Measurements from ENCODE around the gene MAPK14.

Gene MAPK14

DNA sequence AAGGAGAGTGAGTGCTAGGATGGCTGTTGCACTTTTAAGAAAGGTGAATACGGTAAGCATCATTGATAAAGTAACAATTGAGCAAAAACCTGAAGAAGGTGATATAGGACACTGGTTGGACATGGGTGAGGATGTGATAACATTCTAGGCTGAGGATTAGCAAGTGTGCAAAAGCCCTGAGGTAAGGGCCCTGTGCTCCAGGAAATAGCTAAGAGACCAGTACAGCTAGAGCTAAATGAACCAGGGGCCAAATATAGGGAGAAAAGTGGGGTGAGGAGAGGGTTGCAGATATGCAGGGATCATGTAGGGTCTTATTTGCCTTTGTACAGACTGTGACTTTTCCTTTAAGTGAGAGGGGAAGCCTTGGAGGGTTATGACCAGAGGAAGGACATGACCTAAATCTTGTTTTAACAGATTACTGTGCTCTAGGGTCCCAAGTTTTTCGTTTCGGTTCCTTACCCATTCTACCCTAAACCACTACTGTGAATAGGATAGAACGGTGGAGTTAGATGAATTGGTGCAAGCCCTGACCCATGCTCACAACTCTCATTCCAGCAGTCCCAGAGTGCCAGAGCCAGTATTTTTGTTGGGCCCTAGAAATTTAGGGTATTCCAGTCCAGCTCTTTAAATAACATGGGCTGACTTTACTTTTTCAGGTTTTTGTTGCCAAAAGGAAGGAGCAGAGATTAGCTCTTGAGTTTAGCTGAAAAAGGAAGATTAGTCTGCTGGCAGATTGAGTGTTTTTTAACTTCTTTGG lies 10.7 kb downstream of the MAPK14 start:
- DNase-seq: no peak

DNA sequence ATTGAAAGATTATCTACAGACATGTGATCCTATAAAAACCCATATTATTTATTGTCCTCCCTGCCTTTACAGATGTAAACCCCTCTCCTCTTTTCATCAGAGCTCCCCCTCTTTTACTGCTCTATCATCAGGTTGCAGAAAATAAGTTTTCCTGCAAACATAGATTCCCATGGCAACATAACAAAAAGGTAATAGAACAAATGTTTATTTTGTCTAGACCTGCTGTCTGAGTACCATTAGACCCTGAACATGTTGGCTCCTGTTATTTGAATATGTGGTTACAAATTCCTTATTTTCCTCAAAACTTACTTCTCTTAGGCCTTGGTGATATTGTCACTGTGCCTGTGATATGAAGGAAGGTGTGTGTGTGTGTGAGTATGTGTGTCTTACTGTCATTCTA lies 11.5 kb downstream of the MAPK14 start:
- no peak for DNase-seq

DNA sequence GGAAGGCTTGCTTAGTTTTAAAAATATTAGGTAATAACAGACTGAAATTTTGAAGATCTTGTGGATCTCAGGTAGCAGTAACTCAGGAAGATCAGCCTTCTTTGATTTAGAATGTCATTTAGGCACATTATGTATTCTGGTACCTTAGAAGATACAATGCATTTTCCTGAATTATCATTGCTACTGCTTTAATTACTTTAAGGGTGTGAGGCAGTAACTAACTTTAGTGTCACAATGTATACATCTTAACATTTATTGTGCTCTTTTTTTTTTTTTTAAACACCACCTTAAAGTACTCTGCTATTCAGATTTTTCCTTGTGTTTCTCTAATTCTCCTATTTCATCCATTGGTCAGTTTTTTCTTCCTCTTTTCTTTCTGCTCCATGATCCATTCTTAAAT lies 13.3 kb downstream of the MAPK14 start:
- no peak for DNase-seq

DNA sequence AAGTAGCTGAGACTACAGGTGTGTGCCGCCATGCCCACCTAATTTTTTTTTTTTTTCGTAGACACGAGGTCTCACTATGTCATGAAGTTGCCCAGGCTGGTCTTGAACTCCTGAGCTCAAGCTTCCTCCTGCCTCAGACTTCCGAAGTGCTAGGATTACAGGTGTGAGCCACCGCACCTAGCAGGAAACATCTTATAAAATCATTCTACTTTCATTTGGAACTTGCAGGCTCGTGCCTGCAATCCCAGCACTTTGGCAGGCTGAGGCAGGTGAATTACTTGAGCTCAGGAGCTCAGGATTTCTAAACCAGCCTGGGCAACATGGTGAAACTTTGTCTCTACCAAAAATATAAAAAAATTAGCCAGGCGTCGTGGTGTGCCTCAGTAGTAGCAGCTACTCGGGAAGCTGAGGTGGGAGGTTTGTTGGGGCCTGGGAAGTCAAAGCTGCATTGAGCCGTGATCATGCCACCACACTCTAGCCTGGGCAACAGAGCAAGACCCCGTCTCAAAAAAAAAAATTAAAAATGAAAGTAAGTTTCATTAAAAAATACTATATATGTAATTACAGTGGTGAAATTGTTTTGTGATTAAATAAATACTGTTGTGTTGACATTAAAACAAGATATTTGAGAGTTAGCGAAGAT lies 15.1 kb downstream of the MAPK14 start:
- DNase-seq: no peak

DNA sequence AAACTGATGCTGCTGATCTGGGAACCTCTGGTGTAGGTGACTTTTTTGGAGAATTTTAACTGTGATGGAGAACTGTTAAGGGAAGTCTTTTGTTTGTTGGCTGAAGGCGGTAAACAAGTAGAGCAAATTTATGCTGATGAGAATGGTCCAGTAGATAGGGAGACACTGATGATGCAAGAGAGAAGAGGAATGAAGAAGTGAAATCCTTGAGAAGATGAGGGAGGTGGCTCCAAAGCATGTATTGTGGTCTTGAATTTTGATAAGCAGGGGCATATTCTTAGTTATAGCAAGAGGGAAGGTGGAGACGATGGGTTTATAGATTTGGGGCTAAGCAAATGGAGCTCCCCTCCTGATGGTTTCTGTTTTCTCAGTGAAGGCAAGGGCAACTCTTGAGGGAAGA lies 22.0 kb downstream of the MAPK14 start:
- DNase-seq: no peak

DNA sequence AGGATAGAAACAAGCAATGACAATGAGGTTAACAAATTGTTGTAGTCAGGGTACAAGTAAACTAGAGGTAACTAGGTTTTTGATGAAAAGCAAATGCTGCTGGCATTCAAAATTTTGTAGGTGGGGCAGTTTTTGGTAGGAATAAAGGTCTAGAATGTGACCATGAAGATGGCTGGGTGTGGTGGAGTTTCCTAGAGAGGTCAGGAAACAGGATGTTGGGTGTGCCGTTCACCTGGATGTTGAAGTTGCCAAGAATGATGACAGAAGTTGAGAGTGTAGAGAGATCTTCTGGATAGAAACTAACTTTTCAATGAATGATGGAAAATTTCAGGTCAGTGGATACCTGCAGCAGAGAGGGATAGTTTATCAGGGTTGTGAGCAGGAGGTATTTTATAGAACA lies 22.7 kb downstream of the MAPK14 start:
- no peak for DNase-seq

DNA sequence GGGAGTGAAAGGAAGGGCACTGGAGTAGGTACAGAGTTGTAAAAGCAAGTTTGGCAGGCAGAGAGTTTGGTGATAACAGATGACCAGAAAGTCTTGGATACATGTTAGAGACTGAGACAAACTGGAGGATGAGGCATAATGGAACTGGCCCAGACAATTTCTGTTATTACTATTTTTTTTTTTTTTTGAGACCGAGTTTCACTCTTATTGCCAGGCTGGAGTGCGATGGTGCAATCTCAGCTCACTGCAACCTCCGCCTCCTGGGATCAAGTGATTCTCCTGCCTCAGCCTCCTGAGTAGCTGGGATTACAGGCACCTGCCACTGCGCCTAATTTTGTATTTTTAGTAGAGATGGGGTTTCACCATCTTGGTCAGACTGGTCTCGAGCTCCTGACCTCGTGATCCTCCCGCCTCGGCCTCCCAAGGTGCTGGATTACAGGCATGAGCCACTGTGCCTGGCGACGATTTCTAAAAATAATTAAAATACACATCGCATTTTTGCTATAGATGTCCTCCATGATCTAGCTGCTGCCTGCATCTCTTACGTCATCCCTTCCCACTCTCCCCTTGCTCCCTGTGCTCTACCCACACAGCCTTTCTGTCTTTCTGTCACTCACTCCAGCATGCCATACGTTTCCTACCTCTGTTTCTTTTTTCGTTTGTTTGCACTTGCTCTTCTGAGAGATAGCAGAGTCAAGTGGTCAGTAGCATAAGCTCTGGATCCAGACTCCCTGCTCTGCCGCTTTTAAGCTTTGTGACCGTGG lies 23.5 kb downstream of the MAPK14 start:
- no peak for DNase-seq

DNA sequence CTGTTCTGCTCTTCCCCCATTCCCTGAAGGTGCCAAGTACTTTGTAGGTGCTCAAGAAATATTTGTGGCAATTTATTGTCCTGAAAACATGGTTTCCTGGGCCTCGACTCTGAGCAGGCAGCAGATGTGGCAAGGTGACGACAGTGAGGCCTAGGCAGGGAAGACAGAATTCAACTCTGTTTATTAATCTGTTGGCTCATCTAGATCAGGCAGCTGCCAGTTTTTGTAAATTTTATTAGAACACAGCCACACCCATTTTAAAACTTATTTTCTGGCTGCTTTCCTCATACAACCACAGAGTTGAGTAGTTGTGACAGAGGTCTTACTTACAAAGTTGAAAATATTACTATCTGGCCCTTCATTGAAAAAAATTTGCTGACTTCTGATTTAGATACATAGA lies 24.5 kb downstream of the MAPK14 start:
- no peak for DNase-seq

DNA sequence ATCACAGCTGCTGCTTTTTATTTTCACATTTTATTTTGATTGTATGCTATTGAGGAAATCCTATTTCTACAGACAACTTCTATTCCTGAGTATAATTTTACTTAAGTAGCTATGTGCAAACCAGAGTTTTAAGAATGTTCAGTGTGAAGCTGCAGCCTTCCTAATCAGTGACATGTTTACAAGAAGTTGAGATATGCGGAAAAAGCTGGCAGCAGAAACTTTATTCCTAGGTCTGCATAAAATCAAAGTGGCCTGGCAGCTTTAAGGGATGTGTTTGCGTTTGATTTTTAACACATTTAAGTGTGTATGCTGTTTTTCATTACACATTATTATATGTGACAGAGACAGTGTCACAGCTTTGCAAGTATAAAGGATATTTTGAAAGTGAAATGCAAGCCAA lies 26.3 kb downstream of the MAPK14 start:
- DNase-seq: no peak

DNA sequence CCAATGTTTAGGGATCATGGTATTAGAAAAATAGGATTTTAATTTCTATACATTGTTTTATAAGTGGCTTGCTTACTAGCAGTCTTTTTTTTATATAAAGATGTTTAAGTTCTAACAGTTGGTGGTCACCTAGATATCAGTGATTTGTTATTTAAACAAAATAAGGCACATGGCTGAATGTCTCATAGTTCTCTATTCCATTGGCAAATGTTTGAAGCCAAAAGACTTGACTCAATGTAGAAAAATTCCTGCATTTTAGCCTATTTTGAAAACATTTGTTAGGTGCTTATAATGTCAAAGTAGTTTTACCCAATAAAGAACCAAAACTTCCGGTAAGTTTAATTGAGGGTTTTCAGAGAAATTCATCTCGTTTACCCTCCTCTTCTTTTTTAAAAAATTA lies 26.8 kb downstream of the MAPK14 start:
- DNase-seq: no peak

DNA sequence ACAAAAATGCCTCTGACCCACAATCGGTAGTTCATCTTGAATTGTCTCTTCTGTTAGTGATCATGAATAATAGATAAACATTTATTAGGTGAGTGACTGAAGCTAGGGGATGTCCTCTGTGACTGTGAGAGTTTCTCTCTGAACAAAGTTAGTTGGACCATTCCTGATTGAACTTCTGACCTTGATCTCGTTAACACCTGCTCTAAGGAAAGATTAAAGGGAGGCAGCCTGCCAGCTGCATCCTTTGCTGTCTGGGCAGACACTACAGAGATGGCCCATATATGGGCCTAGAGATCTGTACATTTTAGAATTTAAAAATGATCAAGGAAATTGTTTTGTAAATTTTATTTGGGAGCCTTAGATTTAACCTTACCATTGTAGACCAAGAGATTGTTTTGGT lies 27.3 kb downstream of the MAPK14 start:
- DNase-seq: no peak

DNA sequence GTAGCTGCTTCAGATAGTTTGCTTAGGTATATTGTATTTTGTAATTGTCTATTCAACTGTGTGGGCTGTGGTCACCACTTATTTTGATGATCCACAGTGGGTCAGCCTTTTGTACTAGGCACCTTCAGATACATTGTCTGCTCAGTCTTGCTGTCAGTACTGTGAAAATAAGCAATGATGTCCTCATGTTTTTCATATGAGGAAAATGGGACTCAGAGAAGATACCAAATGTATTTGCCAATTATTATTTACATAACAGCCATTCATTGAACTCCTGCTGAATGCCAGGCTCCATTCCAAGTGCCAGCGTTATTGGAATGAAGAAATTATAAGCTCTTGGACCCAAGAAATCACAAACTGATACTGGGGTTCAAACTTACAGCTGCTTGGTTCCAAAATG lies 28.6 kb downstream of the MAPK14 start:
- no peak for DNase-seq

DNA sequence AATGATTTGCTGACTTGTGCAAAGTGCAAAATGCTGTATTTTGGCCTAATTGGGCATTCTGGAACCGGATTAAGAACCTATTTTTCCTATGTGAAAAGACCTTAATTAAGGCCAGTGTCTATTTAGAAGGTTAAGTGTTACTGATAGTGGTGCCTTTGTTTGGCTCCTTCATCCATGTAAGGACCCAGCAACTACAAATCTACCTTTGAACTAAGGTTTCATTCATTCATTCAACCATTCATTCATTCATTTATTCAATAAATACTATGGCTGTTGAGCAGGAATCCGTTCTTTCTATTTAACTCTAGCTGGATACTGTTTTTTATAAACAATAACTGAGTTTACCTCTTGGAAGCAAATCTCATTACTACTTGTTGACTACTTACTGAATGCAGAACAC lies 33.6 kb downstream of the MAPK14 start:
- no peak for DNase-seq

DNA sequence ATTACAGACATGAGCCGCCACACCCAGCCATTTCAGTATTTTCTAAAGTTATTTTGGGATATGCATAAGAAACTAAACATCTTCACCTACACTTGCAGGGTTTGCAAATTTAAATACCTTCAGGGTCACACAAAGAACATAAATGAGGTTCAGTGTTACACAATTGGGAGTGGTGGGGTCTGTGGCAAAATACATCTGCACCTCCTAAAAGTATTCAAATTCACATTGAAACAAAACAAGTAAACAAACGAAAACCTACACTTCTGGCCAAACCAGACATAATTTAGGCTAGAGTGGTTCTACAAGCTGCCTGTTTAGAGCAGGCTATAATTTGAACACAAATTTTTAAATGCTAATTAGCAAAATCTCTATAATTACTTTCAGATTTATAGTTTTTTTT lies 34.6 kb downstream of the MAPK14 start:
- DNase-seq: no peak

DNA sequence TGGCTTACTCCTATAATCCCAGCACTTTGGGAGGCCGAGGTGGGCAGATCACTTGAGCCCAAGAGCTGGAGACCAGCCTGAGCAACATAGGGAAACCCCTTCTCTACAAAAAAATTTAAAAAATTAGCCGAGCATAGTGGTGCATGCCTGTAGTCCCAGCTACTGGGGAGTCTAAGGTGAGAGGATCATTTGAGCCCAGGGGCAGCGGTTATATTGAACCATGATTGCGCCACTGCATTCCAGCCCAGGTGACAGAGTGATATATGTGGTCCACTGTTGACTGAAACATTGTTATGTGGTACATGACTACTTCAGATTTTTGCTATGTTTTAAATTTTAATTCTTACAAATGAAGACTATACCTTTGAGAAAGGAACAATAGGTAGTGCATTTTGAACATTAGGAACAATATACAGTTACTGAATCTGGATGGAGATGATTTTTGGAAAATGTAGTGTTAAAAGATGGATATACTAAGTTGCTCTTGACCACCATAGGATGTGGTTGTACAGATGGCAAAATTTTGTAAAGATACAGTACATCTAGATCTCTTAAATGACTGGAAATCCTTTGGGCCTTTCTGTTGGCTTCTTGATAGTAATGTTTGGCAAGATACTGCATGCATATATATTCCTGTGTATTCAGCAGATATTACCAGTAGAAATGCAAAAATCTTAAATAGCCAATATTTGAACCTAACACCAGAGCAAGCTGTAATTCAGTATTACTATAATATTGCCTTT lies 35.9 kb downstream of the MAPK14 start:
- no peak for DNase-seq

DNA sequence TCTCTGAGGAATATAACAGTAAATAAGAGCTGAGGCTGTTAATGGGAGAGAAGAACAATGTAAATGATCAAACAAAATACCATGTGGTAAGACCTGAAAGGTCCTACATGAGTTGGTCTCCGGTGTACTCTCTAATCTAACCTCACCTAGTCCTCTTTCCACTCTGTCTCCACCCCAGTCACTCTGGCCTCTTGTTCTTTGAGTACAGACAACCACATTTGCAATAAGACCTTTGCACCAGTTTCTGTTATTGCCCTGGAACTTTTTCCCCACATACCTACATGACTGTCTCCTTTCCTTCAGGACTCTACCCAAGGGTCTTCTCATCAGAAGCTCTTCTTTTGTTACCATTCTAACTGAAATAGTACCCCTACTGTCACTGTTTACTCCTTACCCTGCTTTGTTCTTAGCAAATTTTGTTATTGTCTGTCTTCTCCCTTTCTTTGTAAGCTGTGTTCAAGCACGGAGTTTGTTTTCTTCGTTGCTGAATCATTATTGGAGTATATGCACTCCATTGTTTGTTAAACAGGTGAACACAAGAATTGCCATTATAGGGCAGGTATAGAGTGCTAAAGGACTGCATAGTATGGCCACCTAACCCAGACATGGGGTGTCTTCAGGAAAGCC lies 37.3 kb downstream of the MAPK14 start:
- DNase-seq: no peak

DNA sequence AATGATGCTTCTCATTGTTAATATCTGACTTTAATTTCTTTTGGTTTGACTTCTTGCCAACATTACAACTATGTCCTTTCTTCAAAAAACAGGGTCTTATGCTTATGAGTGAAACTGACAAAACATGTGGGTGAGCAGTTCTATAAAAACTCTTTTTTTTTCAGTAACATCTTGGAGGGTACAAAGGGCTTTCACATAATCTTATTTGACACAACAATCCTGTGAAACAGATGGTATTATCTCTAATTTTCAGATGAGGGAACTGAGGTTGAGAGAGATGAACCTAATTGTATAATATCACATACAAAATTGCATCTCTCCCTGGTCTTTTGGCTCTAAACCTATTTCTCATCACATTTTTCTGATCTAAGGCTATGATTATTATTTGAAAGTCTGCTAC lies 38.3 kb downstream of the MAPK14 start:
- no peak for DNase-seq

DNA sequence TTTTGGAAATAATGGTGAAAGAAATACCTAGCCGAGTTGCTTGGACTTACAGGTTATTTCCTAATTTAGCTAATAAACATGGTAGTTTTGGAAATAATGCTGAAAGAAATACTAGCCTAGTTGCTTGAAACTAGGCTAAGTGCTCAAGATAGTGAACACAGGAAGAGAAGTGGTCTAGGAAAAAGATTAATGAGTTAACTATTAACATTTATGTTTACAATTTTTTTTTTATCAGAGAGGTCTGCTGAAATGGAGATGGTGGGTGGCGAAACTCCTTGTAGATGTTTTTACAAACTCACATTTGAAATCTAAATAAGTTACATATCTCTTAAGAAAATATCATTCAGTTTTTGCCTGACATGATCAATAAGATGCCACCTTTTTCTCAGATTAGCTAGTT lies 39.2 kb downstream of the MAPK14 start:
- no peak for DNase-seq

DNA sequence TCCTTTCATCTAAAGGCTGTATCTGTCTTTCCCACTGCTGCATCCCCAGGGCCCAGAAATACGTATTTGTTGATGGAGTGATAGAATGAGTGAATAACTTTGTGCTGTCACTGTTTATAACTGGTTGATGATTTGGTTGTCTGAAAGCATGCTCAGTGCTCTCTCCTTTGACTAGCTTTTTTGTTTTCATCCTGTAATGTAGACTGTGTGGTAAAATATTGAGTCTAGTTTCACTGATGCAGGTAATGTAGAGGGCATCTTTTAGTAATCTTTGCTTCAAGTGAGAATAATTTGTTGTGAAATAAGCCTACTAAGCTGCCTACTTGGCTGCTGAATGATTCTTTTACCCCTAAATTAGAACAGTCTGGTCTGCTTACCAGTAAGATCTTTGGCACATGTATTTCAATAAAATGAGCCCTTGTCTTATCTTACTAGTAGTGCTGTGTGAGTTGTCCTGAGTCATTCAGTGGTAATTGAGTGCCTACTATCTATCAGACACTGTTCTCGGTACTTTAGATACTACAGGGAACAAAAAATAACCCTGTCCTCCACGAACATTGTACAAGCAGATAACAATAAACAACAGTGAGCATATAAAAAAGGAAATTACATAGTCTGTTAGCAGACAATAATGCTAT lies 39.9 kb downstream of the MAPK14 start:
- DNase-seq: no peak

DNA sequence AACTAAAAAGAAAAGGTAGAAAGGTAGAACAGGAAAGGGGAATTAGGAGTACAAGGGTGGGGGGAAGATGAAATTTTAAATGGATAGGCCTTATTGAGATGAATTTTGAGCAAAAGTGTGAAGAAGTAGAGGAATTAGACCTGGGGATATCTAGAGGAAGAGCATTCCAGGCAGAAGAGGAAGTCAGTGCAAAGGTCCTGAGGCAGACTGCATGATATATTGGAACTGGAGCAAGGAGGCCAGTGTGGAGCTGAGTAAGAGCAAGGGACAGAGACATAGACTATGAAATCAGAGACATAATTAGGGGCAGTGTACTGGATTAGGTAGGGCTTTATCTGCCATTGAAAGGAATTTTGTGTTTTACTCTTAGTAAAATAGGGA lies 40.4 kb downstream of the MAPK14 start:
- DNase-seq: no peak

DNA sequence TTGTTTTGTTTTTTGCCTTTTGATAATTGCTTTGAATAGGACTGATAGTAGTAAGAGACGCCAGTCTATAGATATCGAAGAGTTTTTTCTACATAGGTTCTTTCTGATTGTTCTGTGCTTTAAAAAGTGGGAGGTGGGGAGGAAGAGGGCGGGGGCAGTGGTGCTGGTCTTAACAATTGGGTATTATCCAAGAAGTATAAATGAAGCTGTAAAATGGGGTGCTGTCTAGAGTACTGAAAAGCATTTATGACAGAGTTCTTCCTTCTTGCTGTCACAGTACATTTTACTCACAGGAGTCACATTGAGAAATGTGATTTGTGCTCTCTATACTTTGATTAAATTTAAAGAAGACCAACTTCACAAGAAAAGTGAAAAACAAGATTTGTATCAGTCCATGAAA lies 41.0 kb downstream of the MAPK14 start:
- no peak for DNase-seq

DNA sequence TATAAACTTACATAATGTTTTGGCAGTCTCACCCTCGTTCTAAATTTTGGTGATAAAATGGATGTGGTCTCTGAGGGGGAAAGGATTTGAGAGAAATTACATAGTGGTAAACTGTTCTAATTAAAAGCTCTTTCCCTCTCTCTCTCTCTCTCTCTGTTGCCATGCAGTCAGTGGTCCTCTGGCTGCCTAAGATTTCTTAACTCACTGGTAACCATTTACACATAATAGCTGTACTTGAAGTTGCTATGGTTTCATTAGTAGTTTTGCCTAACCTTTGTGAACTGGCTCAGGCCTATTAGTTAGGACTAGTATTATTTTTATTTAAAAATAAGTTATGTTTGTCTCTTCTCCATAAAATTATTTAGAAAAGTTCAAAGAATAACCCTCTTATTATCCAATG lies 42.0 kb downstream of the MAPK14 start:
- DNase-seq: no peak

DNA sequence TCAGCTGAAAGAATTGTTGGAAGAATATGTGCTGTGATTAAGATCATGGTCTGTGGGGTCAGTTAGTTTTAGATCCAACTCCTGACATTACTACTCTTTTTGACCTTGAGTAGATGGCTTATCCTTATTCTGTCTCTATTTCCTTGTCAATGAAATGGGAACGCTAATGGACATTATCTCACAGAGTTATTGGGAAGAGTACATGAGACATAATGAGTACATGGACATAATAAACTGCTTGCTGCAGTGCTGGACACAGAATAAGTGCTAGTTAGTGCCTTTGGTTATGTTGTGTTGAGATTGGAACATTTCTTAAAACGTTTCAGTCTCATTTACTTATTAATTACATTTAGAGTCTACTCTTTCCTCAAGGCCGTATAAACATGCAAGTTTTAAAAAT lies 42.6 kb downstream of the MAPK14 start:
- DNase-seq: no peak

Data from NCI-H2171 (cell line).